H4 (cell line): ENCODE measurements around the gene CCDC160. TPM values are rescaled to one million over a fixed set of nuclear protein-coding genes. Genes with fewer than 3 reads are reported as not detected.

ENCODE experiments used
- total RNA-seq: library from RNA; depleted of rRNA; stranded (reverse); fragments of >200 nt; shearing (Covaris generic); gene quantifications from 2 replicates; pipeline ENCODE4 v1.2.3, GENCODE V29; 2014; rRNA removed

Gene CCDC160
- total RNA-seq, 1 experiment from 2014 or later, result 0.15 TPM

Other genes starting within 250 kb of the CCDC160 start
- gene PHF6, start 136.1 kb downstream of the CCDC160 start, total RNA-seq, result 24.2 and 25.9 TPM in 2 replicates
- gene HPRT1, start 223.0 kb downstream of the CCDC160 start, total RNA-seq, result 21.1 and 23.4 TPM in 2 replicates